GM21737 (cell line): ENCODE data around the gene KRT35.

Experiments
- ATAC-seq: cut with Tn5 transposase; IDR thresholded peaks from one replicate; pipeline ENCODE4 v1.9.1; 2021; ENCODE audit warnings: mild to moderate bottlenecking, moderate library complexity; ENCODE audit not compliant: unreplicated experiment

Gene KRT35

DNA sequence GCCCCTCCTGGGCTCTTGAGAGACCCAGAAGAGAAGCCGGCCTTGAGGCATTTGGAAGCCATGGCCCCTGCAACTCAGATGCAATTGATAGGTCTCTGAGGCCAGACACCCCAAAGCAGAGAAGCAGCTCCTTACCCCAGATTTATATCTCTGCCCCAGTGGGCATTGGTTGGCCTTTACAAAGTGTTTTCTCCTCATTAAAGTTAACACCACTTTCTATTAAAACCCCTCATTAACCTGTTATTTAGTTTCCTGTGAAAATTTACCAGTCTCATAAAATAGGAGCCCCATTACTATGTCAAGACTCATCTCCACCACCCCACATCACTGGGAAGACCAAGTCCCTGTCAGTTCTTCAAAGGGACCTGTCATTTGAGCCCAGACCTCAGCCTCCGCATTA lies at the start of gene KRT35:
TSS of gene KRT35 (minus strand) at position 116 of the 400 bp plus-strand sequence. CDS start at position 62, 54 bp downstream.
- no peak for ATAC-seq

GRCh38 chr17:41530062-41531048 lies 49.4 kb upstream of the KRT35 start:
- ATAC-seq: no peak

GRCh38 chr17:41529491-41529915 lies 48.6 kb upstream of the KRT35 start:
- no peak for ATAC-seq

DNA sequence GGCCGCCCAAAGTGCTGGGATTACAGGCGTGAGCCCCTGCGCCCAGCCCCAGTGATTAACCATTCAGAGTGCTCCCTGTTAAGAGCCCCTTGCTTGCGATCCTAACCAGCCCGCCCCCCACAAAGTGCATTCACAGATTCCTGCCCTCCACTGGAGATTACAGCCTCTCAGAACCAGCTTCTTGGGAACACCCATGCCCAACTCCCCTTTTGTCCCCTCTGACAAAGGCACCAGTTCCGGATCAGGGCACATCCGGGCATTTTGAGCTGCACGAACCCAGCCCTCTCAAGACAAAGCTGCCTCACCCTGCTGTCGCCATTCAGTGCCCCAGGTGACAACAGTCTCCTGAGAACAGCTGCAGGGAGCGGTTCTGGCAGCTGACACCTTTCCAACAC lies 48.0 kb upstream of the KRT35 start:
- ATAC-seq: no peak

- ATAC-seq: no peak
These were observed 46.4 kb upstream of the KRT35 start for GRCh38 chr17:41527063-41528023.

DNA sequence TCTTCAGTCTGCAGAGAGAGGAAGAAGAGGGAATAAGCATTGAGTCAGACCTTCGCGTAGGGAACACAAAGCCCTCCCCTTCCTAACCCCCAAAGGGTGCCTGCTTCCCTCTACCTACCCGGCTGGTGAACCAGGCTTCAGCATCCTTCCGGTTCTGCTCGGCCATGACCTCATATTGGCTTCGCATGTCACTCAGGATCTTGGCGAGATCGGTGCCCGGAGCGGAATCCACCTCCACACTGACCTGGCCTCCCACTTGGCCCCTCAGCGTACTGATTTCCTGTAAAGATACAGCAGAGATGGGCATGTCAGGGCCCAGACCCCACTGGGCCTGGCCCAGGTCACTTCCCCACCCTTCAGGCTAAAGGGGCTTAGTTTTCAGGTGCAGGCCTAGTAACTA lies 43.3 kb upstream of the KRT35 start:
- ATAC-seq: no peak

- no peak for ATAC-seq
These were observed 42.8 kb upstream of the KRT35 start for GRCh38 chr17:41523787-41524186.

DNA sequence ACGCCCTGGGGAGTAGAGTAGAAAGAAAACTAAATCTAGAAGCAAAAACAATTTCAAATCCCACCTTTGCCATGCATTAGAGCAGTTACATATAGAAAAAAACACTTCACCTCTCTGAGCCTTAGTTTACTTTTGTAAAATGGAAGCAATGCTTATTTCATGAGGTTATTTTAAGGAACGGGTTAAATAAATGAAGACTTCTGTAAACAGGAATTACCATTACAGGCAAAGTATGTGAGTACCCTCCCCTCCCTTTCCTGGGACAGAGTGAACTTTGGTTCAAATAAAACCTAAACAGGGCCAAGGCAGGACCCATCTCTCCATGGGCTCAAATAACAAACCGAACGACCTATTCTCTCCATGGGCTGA lies 42.3 kb upstream of the KRT35 start:
- ATAC-seq: no peak

- no peak for ATAC-seq
These were observed 41.6 kb upstream of the KRT35 start for GRCh38 chr17:41522301-41523224.

- no peak for ATAC-seq
These were observed 40.8 kb upstream of the KRT35 start for GRCh38 chr17:41521574-41522261.

DNA sequence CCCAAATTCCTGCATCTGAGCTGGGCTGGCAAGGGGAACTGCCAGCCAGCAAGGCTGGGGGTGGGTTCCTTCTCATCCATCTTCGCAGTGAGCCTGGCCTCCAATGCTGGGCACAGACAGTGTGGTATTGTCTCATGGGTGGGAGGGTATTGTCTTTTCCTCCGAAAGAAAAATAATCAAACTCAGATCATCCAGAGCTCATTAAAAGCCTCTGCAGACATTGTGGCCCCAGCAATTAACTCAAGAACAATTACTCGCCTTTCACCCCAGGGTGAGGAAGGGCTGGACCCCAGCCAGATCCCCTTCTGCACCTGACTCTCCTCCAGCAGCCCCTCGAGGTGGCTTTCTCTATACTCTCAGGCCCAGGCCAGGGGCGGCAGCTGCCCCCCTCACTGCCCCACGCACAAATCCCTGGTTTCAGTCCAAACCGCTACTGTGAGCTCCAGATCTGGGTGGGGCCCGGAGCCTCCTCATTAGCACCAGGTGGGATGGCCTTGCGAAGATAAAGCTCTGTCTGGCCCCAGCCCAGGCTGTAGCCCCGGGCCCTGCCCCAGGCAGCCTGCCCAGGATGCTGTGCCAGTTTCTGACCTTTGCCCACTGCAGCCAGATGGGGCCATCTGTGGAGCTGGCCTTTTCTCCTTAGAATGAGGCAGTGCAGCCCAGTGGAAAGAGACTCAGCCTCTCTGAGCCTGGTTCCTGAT lies 40.0 kb upstream of the KRT35 start:
- ATAC-seq: no peak

- ATAC-seq: no peak
These were observed 38.7 kb upstream of the KRT35 start for GRCh38 chr17:41519501-41520224.

- no peak for ATAC-seq
These were observed 38.0 kb upstream of the KRT35 start, which contains the start of gene KRT15 for GRCh38 chr17:41518789-41519449. KRT15 (minus strand) TSS chr17:41518890; CDS start chr17:41518827, 63 bp downstream.

DNA sequence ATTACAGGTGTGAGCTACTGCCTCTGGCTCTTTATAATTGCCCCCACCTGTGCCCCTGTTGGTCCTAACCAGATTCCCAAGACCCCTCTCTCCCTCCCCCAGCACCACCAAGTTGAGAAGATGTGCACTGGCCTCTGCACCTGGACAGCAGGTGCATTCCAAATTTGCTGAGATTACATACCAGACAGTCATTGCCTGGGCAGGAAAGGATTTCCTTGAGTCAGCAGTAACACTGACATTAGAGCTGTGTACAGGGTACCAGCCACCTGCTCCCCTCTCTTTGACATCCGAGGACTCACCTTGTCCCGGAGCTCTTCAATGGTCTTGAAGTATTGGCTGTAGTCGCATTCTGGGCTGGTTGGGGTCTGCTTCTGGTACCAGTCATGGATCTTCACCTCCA lies 37.1 kb upstream of the KRT35 start:
- no peak for ATAC-seq

- ATAC-seq: no peak
These were observed 35.9 kb upstream of the KRT35 start for GRCh38 chr17:41516830-41517283.

- ATAC-seq: no peak
These were observed 35.3 kb upstream of the KRT35 start for GRCh38 chr17:41516147-41516829.

DNA sequence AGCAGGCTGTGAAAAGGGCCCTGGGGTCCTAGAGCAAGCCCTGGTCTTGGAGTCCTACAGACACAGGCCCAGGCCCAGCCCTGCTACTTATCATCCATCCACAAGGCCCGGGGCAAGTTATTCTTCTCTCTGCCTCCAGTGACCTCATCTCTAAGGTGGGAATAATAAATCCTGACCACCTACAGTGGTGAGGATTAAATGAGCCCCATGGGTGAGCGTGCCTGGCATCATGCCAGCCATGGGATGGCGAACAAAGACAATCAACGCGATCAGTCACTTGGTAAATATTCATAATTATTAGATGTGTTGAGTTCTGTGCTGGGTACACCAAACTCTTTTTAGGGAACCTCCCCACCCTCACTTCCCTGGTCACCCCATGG lies 32.2 kb upstream of the KRT35 start:
- ATAC-seq: no peak
